Neutrophil (primary cell): ENCODE data around the gene ZW10.

Experiments
- H3K27ac ChIP-seq: fragments of 200-600 bp; sonication (generic); 2 replicates; pipeline ENCODE4 v1.5.1; 2016; ENCODE audit warnings: mild to moderate bottlenecking, moderate library complexity
- H3K27me3 ChIP-seq: fragments of 200-600 bp; sonication (generic); 2 replicates; pipeline ENCODE4 v1.6.0; 2016; ENCODE audit warnings: mild to moderate bottlenecking
- H3K36me3 ChIP-seq: fragments of 200-600 bp; sonication (generic); 2 replicates; pipeline ENCODE4 v1.5.1; 2017
- H3K4me1 ChIP-seq, 2 experiments: fragments of 200-600 bp in 1 of 2; sonication (generic) in 1 of 2; 1 replicate in 1 of 2; 2 replicates in 1 of 2; pipeline versions ENCODE4 v1.5.1 to v1.6.1; 2013 to 2016; ENCODE audit warnings: low read depth in 1 of 2, low read length in 1 of 2, mild to moderate bottlenecking in 1 of 2, moderate library complexity in 1 of 2; ENCODE audit not compliant: control insufficient read depth in 1 of 2, insufficient read depth in 1 of 2
- H3K4me3 ChIP-seq, 2 experiments: fragments of 200-600 bp in 1 of 2; sonication (generic) in 1 of 2; 1 replicate in 1 of 2; 2 replicates in 1 of 2; pipeline ENCODE4 v1.5.1; 2013 to 2016; ENCODE audit warnings: low read depth in 1 of 2, low read length in 1 of 2, mild to moderate bottlenecking in 1 of 2, moderate library complexity in 1 of 2
- H3K9me3 ChIP-seq: fragments of 200-600 bp; sonication (generic); 2 replicates; pipeline ENCODE4 v1.5.1; 2016
- CTCF ChIP-seq: fragments of 200-600 bp; sonication (generic); IDR thresholded peaks from 2 replicates; pipeline ENCODE4 v1.5.1; 2016; ENCODE audit warnings: antibody characterized with exemption

The ZW10 gene

GRCh38 chr11:113695207-113695606 lies 78.3 kb downstream of the ZW10 start:
- Histone ChIP-seq H3K9me3 (no peaks in the 10 kb centered on the region), H3K4me1 (no peaks in the 10 kb centered on the region), H3K27ac (no peak overlapping the region), H3K27me3 (no peaks in the 10 kb centered on the region), H3K36me3 (no peaks in the 10 kb centered on the region), H3K4me3 (no peak overlapping the region)
- TF ChIP-seq CTCF, result no peak

DNA sequence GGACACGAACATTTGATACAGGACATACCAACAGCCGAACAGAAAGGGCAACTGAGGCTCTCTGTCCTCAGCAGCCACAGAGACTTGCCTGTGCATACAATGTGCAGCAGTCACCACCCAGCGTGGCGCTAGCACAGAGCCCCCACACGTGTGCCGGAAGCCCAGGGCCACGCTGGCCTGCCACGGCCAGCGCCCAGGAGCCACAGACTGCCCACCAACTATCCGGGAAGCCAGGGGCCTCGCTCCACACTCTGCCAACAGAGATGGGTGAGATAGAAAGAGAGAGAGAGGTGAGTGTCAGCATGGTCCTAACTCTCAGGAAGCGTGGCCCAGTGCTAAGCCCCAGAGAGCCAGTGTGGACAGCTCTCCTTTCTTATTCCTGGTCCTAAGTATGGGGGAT lies 79.1 kb downstream of the ZW10 start:
- H3K4me3 ChIP-seq, result no peak overlapping the region
- no peaks in the 10 kb centered on the region for H3K4me1 ChIP-seq
- no peak overlapping the region for H3K27ac ChIP-seq
- no peaks in the 10 kb centered on the region for H3K9me3 ChIP-seq
- no peaks in the 10 kb centered on the region for H3K36me3 ChIP-seq
- no peak for TF ChIP-seq CTCF
- no peaks in the 10 kb centered on the region for H3K27me3 ChIP-seq

GRCh38 chr11:113693030-113693429 lies 80.5 kb downstream of the ZW10 start:
- TF ChIP-seq CTCF, result no peak
- Histone ChIP-seq H3K27ac (no peak overlapping the region), H3K9me3 (no peaks in the 10 kb centered on the region), H3K36me3 (no peaks in the 10 kb centered on the region), H3K27me3 (no peaks in the 10 kb centered on the region), H3K4me3 (no peak overlapping the region), H3K4me1 (no peaks in the 10 kb centered on the region)

GRCh38 chr11:113690619-113691569 lies 82.6 kb downstream of the ZW10 start:
- H3K27me3 ChIP-seq, result no peaks in the 10 kb centered on the region
- no peak overlapping the region for H3K27ac ChIP-seq
- no peaks in the 10 kb centered on the region for H3K9me3 ChIP-seq
- H3K36me3 ChIP-seq, result no peaks in the 10 kb centered on the region
- no peak for TF ChIP-seq CTCF
- no peaks in the 10 kb centered on the region for H3K4me1 ChIP-seq
- H3K4me3 ChIP-seq, result no peak overlapping the region

DNA sequence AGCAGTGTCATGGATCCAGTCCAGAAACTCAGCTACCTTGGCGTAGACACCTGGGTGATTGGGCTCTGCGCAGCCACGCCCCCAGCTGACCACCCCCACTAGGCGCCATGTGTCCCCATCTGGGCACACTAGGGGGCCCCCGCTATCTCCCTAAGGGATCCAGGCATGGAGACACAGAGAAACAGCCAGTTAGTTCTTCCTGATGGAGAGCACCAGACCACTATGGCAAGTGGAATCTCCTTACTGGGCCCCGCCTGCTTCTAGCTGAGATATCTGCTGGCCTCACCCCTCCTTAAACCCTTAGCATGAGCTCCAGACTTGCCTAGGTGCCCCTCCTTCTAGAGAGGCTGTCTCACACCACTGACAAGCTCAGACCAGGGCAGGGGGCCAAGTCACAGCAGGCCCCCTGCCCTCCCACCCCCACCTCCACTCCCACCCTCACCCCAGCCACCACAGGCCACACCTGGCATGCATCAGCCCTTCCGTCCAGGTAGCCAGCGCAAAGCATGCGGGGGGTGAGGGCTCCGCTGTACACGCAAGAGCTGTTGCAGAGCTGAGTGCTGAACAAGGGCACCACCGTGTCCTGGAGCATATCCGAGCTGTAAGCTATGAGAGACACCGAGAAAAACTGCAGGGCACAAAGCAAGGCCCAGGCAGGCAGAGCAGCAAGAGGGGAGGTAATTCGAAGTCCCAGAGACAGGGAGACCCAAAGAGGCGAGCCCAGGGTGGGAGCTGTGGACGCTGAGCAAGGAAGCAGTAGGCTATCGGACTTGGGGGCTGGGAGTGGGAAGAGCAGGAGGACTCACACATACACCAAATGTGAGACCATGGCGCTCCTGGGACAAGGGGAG lies 83.5 kb downstream of the ZW10 start:
- Histone ChIP-seq H3K27me3 (no peaks in the 10 kb centered on the region), H3K4me3 (no peak overlapping the region), H3K27ac (no peak overlapping the region), H3K4me1 (no peaks in the 10 kb centered on the region), H3K9me3 (no peaks in the 10 kb centered on the region), H3K36me3 (no peaks in the 10 kb centered on the region)
- no peak for TF ChIP-seq CTCF
